ENCODE measurements around the gene MITF.

Gene MITF

DNA sequence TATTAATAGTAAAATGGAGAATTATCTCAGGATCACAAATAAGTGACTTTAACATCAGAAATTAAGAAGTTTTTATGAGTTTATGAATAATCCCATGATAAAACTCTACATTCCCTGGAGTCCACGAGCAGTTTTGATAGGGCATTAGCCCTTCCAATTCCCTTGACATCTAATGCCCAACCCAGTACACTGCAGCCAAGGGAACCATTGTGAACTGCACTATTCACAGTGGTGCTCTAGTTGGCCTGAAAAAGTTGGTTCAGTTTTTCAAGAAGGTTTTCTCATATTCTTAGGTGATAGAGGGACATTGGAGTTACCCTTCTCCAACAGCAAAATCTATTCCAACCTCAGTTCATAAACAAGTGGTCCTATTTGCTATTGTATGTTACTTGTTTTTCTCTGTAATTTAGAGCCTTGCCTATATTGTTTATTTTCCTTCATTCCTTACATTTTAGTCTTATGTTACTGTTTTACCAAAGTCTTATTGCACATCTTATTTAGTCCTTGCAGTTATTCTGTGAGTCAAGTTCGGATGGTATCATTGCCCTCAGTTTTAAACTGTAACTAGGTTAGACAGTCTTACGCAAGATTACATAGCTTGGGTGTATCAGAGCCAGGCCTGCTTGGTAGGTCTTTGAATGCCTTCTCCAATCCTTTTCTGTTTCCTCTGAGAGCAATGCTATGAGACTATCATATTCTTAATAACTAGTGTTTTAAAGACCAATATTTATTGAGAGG, 202.3 kb downstream of the MITF start:
- ChIA-PET POLR2A (ENCODE audit: low non-redundant PET) (no interaction called here), CTCF (interaction anchor here (0.5 kb wide), 1 partner anchor 687 kb away, joined by 6 read pairs; no protein-coding TSS in a partner anchor)
- TF ChIP-seq, protein P1, sequence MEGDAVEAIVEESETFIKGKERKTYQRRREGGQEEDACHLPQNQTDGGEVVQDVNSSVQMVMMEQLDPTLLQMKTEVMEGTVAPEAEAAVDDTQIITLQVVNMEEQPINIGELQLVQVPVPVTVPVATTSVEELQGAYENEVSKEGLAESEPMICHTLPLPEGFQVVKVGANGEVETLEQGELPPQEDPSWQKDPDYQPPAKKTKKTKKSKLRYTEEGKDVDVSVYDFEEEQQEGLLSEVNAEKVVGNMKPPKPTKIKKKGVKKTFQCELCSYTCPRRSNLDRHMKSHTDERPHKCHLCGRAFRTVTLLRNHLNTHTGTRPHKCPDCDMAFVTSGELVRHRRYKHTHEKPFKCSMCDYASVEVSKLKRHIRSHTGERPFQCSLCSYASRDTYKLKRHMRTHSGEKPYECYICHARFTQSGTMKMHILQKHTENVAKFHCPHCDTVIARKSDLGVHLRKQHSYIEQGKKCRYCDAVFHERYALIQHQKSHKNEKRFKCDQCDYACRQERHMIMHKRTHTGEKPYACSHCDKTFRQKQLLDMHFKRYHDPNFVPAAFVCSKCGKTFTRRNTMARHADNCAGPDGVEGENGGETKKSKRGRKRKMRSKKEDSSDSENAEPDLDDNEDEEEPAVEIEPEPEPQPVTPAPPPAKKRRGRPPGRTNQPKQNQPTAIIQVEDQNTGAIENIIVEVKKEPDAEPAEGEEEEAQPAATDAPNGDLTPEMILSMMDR (conservative IDR thresholded peaks at IDR 0.05; ENCODE audit: low read depth), result no peak
- DNase-seq (ENCODE audit: low spot score), result no peak
- no peak overlapping the region for H3K27ac ChIP-seq

DNA sequence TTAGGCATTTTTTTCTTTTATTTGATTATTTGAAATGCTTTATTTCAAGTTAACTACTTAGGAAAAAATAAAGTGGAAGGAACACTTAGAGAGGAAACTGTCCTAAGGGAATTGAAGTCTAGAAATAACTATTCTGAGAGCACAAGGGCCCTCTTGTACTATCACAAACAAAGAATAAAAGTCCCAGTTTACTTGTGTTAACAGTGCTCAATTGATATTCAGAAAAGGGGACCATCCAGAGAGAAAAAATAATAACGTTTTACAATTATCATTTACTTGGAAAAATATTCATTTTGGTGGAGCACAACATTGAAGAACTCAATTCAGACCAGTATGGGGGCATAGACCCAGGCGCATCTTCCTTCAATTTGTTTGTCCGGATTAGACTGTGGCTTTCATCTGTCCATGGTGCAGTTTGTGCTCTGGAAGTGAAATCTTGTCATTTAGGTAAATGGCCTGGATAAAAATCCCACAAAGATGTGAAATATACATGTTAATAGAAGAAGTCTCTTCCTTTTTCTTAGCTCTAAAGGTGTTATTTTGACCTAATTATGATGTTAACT, 205.7 kb downstream of the MITF start:
- TF ChIP-seq, protein P1 (conservative IDR thresholded peaks at IDR 0.05; ENCODE audit: low read depth), result no peak
- ChIA-PET CTCF (no interaction called here), POLR2A (ENCODE audit: low non-redundant PET) (no interaction called here)
- H3K27ac ChIP-seq, result no peak overlapping the region
- no peak for DNase-seq (ENCODE audit: low spot score)

DNA sequence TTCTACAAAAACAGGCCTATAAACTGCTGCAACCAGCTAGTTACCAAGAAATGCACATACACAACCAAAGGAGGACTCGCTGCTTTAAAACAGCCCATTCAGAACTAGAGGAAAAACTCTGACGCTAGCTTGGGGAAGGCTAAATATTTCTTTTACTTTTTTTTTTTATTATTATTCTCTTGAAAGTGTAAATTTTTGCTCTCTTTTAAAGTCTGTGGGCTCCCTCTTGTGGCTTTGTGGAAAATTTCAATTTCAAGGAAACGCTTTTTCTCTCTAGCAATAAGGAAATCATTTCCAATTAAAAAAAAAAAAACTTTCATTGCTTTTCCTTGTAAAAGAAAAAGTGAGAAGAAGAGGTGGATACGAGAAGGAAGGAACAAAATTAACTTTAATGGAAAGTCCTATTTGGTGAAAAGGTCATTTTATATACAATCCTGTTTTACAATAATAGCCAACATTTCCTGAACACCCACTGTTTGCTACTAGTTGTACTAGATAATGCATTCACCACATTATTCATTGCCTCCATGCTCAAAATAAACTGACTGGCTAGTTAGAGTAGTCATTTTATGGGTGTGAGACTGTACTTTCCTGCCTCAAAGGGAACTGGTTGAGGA, 209.1 kb downstream of the MITF start:
- H3K27ac ChIP-seq, result no peak overlapping the region
- TF ChIP-seq, protein P1 (conservative IDR thresholded peaks at IDR 0.05; ENCODE audit: low read depth), result peak; percentile 63
- CTCF ChIA-PET, result interaction anchor here (0.5 to 0.7 kb wide), 7 partner anchors 89 to 691 kb away, joined by 3 to 4 read pairs (median 3); no protein-coding TSS in a partner anchor
- peak; percentile 7 for DNase-seq (ENCODE audit: low spot score)
- POLR2A ChIA-PET (ENCODE audit: low non-redundant PET), result no interaction called here

DNA sequence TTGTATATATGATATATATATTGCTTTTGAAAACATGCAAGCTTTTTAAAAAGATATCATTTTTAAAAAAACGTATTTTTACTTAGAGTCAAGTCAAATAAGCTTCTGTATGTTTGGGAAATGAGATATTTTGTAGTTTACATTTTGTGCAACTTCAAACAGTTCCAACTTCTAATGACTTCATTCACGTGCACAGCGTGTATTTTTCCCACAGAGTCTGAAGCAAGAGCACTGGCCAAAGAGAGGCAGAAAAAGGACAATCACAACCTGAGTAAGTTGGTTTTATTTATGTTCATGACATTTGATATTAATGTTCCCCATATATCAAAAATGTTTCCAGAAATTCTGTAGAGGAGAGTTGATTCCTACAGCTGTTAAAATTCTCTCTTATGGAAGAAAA, 212.4 kb downstream of the MITF start:
- ChIA-PET POLR2A (ENCODE audit: low non-redundant PET) (no interaction called here), CTCF (interaction anchor here (0.7 kb wide), 1 partner anchor 120 kb away, joined by 4 read pairs; no protein-coding TSS in a partner anchor)
- no peak for DNase-seq (ENCODE audit: low spot score)
- no peak overlapping the region for H3K27ac ChIP-seq
- TF ChIP-seq, protein P1 (conservative IDR thresholded peaks at IDR 0.05; ENCODE audit: low read depth), result no peak

DNA sequence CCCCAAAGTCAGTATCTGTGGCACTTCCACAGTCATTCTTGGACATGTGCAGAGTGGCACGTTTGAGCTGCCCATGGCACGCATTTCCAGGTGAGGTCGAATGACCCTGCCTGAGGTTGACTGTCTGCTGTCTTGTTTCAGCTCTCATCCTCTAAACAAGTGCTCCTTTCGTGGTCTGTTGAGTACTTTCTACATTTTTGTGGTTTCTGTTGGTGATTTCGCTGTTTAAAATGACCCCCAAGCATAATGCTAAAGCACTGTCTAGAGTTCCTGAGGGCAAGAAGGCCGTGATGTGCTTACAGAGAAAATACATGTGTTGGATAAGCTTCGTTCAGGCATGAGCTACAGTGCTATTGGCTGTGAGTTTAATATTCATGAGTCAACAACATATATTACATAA, 220.3 kb downstream of the MITF start:
- DNase-seq (ENCODE audit: low spot score), result no peak
- ChIA-PET CTCF (no interaction called here), POLR2A (ENCODE audit: low non-redundant PET) (no interaction called here)
- no peak overlapping the region for H3K27ac ChIP-seq
- TF ChIP-seq, protein P1 (conservative IDR thresholded peaks at IDR 0.05; ENCODE audit: low read depth), result no peak

DNA sequence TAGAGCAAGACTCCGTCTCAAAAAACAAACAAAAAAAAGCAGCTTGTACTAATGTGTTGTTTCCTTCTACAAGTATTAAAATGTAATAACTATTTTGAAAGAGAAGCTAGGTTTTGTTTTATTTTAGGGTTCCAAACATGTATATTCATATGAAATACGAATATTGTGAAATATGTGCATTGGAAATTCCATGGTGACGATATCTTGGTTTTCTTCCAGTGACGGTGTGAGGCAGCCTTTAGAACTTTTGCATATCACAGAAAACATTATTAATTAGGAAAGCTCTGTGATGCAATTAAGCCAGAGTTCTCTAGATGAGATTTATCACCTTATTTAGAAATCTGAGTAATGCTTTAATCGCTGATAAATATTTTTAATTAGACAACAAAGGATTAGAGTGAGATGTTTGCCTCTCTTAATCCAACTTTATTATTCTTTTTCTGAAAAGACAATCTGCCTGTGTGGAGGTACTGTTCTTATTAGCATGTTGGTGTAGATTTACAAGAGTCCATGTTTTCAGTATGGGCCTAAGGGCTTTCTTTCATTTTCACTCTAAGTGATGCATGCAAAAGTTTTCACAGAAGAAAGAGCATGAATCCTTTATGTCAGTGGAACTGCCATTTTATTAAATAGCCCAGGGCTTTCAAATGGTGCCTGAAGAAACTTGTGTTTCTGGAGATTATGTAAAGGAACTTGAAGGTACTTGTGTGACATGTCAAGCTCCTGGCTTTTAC, 222.6 kb downstream of the MITF start:
- no peak for DNase-seq (ENCODE audit: low spot score)
- no peak overlapping the region for H3K27ac ChIP-seq
- ChIA-PET CTCF (no interaction called here), POLR2A (ENCODE audit: low non-redundant PET) (no interaction called here)
- TF ChIP-seq, protein P1 (conservative IDR thresholded peaks at IDR 0.05; ENCODE audit: low read depth), result no peak

All from RWPE1 (cell line).